Measurements from ENCODE around the gene STXBP2. TPM values are rescaled to one million over a fixed set of nuclear protein-coding genes. Genes with fewer than 3 reads are reported as not detected.

Gene STXBP2
- total RNA-seq, 1 experiment from 2014 or later, result 92.5 TPM

- peaks cover 87% of the 10 kb centered on the region for H3K27me3 Mint-ChIP-seq (ENCODE audit: low read depth)
Observed at GRCh38 chr19:7674010-7675005, 37.4 kb downstream of the STXBP2 start.

More at GRCh38 chr19:7674010-7675005, 37.4 kb downstream of the STXBP2 start:
- TF ChIP-seq CTCF (conservative IDR thresholded peaks at IDR 0.05), result no peak
- Histone ChIP-seq H2AFZ (ENCODE audit: low read length) (no peak overlapping the region), H2BK120ac (ENCODE audit: low read depth, low read length, poor library complexity, severe bottlenecking) (no peak overlapping the region), H4K91ac (ENCODE audit: insufficient read length, low read depth, low read length) (no peak overlapping the region), H2AK5ac (ENCODE audit: insufficient read length, low read length) (no peak overlapping the region), H4K8ac (replicated peaks; ENCODE audit: insufficient read length, low read depth, low read length) (no peak overlapping the region), H3K9ac (ENCODE audit: extremely low read depth, insufficient read length, low read length) (no peak overlapping the region), H3K9me3 (ENCODE audit: control insufficient read depth, low read depth, low read length) (no peaks in the 10 kb centered on the region), H4K20me1 (ENCODE audit: control insufficient read depth, insufficient read depth, insufficient read length) (no peaks in the 10 kb centered on the region), H3K4me2 (ENCODE audit: insufficient read depth, insufficient read length, low read length) (no peak overlapping the region), H3K23me2 (ENCODE audit: insufficient read length, low read depth, low read length, poor library complexity, severe bottlenecking) (peaks cover 6% of the 10 kb centered on the region), H2BK5ac (ENCODE audit: insufficient read length, low read length) (no peak overlapping the region), H2BK12ac (ENCODE audit: insufficient read length, low read depth, low read length) (no peak overlapping the region), H2BK20ac (ENCODE audit: low read depth, low read length, poor library complexity, severe bottlenecking) (no peak overlapping the region), H3K4me1 (ENCODE audit: insufficient read depth, low read length) (no peaks in the 10 kb centered on the region), H3K4ac (ENCODE audit: low read depth, low read length) (no peak overlapping the region), H3T11ph (ENCODE audit: low read length) (no peak overlapping the region), H3K14ac (ENCODE audit: insufficient read depth, low read length) (no peak overlapping the region), H3K79me2 (ENCODE audit: insufficient read depth, low read length) (no peaks in the 10 kb centered on the region), H3K27me3 (ENCODE audit: insufficient read depth, low read length) (peaks cover 2% of the 10 kb centered on the region; the same call in 1 of the 2 replicates), H3K27ac (ENCODE audit: insufficient read length, low read depth, low read length) (no peak overlapping the region), H3K56ac (ENCODE audit: insufficient read length, low read depth, low read length) (no peak overlapping the region), H3K23ac (ENCODE audit: insufficient read length, low read depth, low read length) (no peak overlapping the region), H3K79me1 (ENCODE audit: insufficient read depth, low read depth, low read length, poor library complexity, severe bottlenecking) (no peaks in the 10 kb centered on the region), H2BK15ac (ENCODE audit: low read depth, low read length) (no peak overlapping the region), H4K5ac (ENCODE audit: insufficient read length, low read depth, low read length) (no peak overlapping the region), H3K18ac (ENCODE audit: insufficient read length, low read depth, low read length) (no peak overlapping the region)
- Mint-ChIP-seq H3K4me3 (no peak overlapping the region), H3K9me3 (peaks cover 0 to 4% of the 10 kb centered on the region in 2 experiments; a peak in 3 of 5 replicates), H3K27ac (no peak overlapping the region), H3K36me3 (ENCODE audit: insufficient read depth in 1 of 3, low read depth in 3 of 3) (no peaks in the 10 kb centered on the region), H3K4me1 (peaks cover 8 to 20% of the 10 kb centered on the region in 2 experiments)
- DNase-seq, result peak; percentile 75
- WGBS (ENCODE audit: extremely low coverage, insufficient read length, low lambda C conversion rate), result no CpG with 5 or more reads among the region's 21 CpGs
